C4-2B (cell line): Measurements from ENCODE around the gene ANKRD55.

Source experiments
- H3K27ac ChIP-seq: fragments of 450-650 bp; 2 replicates; pipeline ENCODE4 v1.5.1; 2017
- CTCF ChIP-seq: fragments of 450-650 bp; conservative IDR thresholded peaks from 2 replicates; pipeline ENCODE4 v1.5.1; 2017; ENCODE audit warnings: mild to moderate bottlenecking
- ZFX ChIP-seq: fragments of 450-650 bp; IDR thresholded peaks from 2 replicates; pipeline ENCODE4 v1.6.1; 2017

The ANKRD55 gene

GRCh38 chr5:56233230-56233629 lies at the start of gene ANKRD55:
Gene ANKRD55 (minus strand): TSS chr5:56233330. CDS start chr5:56232913, 417 bp downstream.
- no peak within 1 kb of the TSS for H3K27ac ChIP-seq
- TF ChIP-seq CTCF (no peak), ZFX (no peak)

DNA sequence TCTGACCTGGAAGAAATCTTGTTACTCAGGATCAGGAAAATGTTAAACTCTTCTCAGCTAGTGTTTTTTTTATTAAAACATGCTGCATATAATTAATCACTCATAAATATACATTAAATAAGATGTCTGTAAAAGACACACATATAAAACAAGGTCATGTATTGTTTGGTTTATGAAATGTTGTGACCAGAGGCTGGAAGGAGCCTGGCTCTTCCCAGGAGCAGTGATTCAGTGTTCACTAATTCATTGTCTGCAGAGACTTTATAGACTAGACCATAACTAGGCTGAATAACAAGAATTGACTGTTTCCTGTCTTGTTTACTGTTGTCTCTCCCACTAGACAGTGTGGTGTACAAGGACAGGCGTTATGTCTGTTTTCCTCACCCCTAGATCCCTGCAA lies 49.1 kb upstream of the ANKRD55 start:
- H3K27ac ChIP-seq, result no peak overlapping the region
- TF ChIP-seq ZFX, result no peak
- TF ChIP-seq CTCF, result no peak

GRCh38 chr5:56281489-56282165 lies 48.5 kb upstream of the ANKRD55 start:
- H3K27ac ChIP-seq, result no peak overlapping the region
- no peak for TF ChIP-seq CTCF

DNA sequence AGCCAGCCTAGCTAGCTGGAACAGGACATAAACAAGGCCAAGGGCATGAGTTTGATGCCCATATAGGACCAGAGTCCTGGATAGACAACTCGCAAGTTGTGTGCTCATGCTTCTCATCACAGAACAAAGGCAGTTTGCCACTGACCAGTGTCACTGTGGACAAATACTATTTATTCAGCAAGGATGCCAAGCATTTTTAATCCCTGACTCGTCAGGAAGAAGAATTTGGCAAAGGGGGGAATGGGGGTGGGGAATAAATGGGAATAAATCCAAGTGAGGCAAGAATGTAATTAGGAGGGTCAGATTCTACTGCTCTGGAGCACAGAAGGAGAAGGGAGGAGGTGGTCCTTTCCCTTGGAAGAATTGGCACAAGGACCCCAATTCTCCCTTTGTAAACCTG lies 46.8 kb upstream of the ANKRD55 start:
- TF ChIP-seq CTCF, result no peak
- TF ChIP-seq ZFX, result no peak
- no peak overlapping the region; the same call in 1 of the 2 replicates for H3K27ac ChIP-seq

DNA sequence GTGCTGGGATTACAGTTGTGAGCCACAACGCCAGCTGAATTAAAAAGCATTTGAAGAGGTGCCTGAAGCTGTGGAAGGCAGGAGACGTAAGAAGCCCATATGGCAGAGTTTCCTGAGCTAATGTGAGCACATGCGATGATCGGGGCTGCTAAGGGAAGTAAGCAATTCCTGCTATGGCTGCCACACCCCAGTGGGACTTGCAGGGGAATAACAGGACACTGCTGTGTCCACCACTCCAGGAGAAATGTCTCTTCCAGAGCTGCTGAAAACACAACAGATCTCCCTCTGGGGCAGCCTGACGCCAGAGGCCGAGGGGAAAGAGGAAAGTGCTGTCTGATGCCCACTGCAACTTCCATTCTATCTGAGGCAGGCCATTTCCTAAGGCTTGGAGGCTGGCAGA lies 46.2 kb upstream of the ANKRD55 start:
- TF ChIP-seq CTCF (no peak), ZFX (no peak)
- no peak overlapping the region; the same call in 1 of the 2 replicates for H3K27ac ChIP-seq

DNA sequence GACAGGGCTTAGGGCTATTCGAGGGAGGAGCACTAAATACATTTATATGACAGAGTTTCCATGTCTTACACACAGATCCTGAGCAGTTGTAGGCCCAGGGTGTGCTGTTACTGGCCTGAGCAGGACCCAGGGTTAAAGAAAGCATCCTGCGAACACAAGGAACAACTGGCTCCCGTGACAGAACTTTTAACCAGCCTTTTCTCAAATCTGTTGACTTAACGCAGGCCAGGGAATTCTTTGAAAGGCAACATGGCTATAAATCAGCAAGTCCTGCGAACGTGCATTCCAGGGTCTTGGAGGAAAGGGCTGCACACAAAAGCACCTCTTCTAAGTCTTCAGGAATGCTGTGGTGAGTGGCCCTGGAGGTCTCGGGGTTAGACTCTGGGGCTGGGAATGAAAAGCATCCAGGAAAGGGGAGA lies 45.2 kb upstream of the ANKRD55 start:
- TF ChIP-seq CTCF, result no peak
- no peak for TF ChIP-seq ZFX
- H3K27ac ChIP-seq, result no peak overlapping the region

DNA sequence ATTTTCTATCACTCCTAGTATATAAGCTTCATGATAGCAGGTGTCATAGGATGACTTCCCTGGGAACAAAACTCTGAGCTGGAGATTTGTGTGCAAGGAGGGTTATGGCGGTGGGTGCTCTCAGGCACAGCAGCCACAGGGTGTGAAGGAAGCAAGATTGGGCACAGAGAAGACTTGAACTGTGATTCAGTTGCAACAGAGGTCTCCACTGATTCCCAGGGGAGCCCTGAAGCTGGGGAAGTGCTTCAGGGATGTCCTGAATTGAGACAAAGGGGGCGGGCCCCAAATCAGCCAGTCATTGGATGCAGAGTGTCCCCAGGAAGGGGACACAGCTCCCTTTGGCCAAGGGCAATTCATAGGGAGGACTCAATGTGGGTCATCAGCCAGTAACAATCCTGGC lies 44.4 kb upstream of the ANKRD55 start:
- no peak overlapping the region for H3K27ac ChIP-seq
- TF ChIP-seq CTCF, result no peak
- no peak for TF ChIP-seq ZFX
